Stomach (tissue), 9 donors: ENCODE results near the gene CEP112. TPM values are rescaled to one million over a fixed set of nuclear protein-coding genes. Genes with fewer than 3 reads are reported as not detected.

Source experiments
- DNase-seq, 2 donors: peaks; one replicate each; pipeline versions ENCODE4 v3.0.0 to v3.0.0-alpha.2; 2013 to 2019
- H3K27ac ChIP-seq, 5 donors: fragments of 200-600 bp in 4 of 5; sonication (generic) in 4 of 5; one replicate each; pipeline ENCODE4 v1.5.1; 2013 to 2019; ENCODE audit warnings: mild to moderate bottlenecking in 1 of 5, moderate library complexity in 1 of 5
- H3K27me3 ChIP-seq, 3 donors: fragments of 200-600 bp; sonication (generic); one replicate each; pipeline ENCODE4 v1.5.1; 2017 to 2019; ENCODE audit warnings: mixed run types in 1 of 3
- H3K36me3 ChIP-seq, 4 donors: fragments of 200-600 bp; sonication (generic); 1 replicate in 3 of 4; 2 replicates in 1 of 4; pipeline ENCODE4 v1.5.1; 2016 to 2019
- H3K4me1 ChIP-seq, 4 donors: fragments of 200-600 bp; sonication (generic); one replicate each; pipeline ENCODE4 v1.5.1; 2016 to 2019
- H3K4me3 ChIP-seq, 4 donors: fragments of 200-600 bp; sonication (generic) in 3 of 4; one replicate each; pipeline ENCODE4 v1.5.1; 2016 to 2019; ENCODE audit warnings: mild to moderate bottlenecking in 1 of 4
- H3K9me3 ChIP-seq, 4 donors: fragments of 200-600 bp; sonication (generic); one replicate each; pipeline ENCODE4 v1.5.1; 2016 to 2019
- EP300 ChIP-seq: sonication (generic); formaldehyde crosslinking; IDR thresholded peaks from one replicate; pipeline ENCODE4 v1.6.1; 2017; ENCODE audit warnings: antibody characterized with exemption
- POLR2A ChIP-seq, 4 donors: fragments of 450-650 bp; IDR thresholded peaks; one replicate each; pipeline ENCODE4 v1.6.1; 2016; ENCODE audit warnings: antibody characterized with exemption in 4 of 4, control low read depth in 2 of 4, mild to moderate bottlenecking in 1 of 4, moderate library complexity in 1 of 4
- POLR2AphosphoS5 ChIP-seq, 3 donors: sonication (generic); formaldehyde crosslinking; IDR thresholded peaks; one replicate each; pipeline ENCODE4 v1.6.1; 2016; ENCODE audit warnings: antibody characterized with exemption in 3 of 3
- WGBS, 5 donors: extraction: QIAGEN DNeasy Blood & Tissue Kit in 3 of 5; methylation state at CpG; one replicate each; pipeline versions ENCODE4 v1.1.5 to v1.1.7; 2013 to 2018; 5-methylcytosine and 5-hydroxymethylcytosine counted together
- intact Hi-C: fragments of 100-400 bp; cut with DNase I; formaldehyde crosslinking; loops from one replicate; pipeline ENCODE4 v1.15.1; 2023; ENCODE audit warnings: low total_unique reads
- polyA plus RNA-seq, 3 donors: library from polyadenylated mRNA; stranded (reverse); fragments of 200-250 nt; gene quantifications; one replicate each; pipeline ENCODE4 v1.2.3, GENCODE V29; 2013
- total RNA-seq, 5 donors: library from RNA; depleted of rRNA; stranded (reverse); fragments of >200 nt; gene quantifications; one replicate each; pipeline versions ENCODE4 v1.1.0 to v1.2.3, GENCODE V29; 2014 to 2016
- TF ChIP-seq, protein P1 (sequence below), 7 experiments: fragments of 450-650 bp in 4 of 7; fragments of 200-600 bp in 3 of 7; sonication (generic) in 3 of 7; IDR thresholded peaks; one replicate each; pipeline ENCODE4 v1.5.1; 2016 to 2019; ENCODE audit warnings: antibody characterized with exemption in 7 of 7, control low read depth in 2 of 7, mild to moderate bottlenecking in 1 of 7
- donor health status: healthy with polysubstance abuse.
- donor health status: Bipolar disorder and iron deficiency.
- donor health status: healthy.

The CEP112 gene
- total and polyA plus RNA-seq, 8 donors, result 3.5 to 108 (median 13.3) TPM

- intact Hi-C loops, result no loop called here
- Histone ChIP-seq H3K27ac (no peak overlapping the region), H3K9me3 (peaks cover 0 to 6% (median 3%) of the 10 kb centered on the region in 4 donors), H3K4me1 (no peaks in the 10 kb centered on the region), H3K27me3 (no peaks in the 10 kb centered on the region), H3K4me3 (no peak overlapping the region), H3K36me3 (peaks cover 0 to 20% (median 15%) of the 10 kb centered on the region in 4 donors)
- no peak for DNase-seq
- TF ChIP-seq EP300 (no peak), POLR2AphosphoS5 (IDR thresholded peaks at IDR 0.05) (no peak), POLR2A (IDR thresholded peaks at IDR 0.05) (no peak)
- TF ChIP-seq, protein P1, sequence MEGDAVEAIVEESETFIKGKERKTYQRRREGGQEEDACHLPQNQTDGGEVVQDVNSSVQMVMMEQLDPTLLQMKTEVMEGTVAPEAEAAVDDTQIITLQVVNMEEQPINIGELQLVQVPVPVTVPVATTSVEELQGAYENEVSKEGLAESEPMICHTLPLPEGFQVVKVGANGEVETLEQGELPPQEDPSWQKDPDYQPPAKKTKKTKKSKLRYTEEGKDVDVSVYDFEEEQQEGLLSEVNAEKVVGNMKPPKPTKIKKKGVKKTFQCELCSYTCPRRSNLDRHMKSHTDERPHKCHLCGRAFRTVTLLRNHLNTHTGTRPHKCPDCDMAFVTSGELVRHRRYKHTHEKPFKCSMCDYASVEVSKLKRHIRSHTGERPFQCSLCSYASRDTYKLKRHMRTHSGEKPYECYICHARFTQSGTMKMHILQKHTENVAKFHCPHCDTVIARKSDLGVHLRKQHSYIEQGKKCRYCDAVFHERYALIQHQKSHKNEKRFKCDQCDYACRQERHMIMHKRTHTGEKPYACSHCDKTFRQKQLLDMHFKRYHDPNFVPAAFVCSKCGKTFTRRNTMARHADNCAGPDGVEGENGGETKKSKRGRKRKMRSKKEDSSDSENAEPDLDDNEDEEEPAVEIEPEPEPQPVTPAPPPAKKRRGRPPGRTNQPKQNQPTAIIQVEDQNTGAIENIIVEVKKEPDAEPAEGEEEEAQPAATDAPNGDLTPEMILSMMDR (IDR thresholded peaks at IDR 0.05), result no peak
- WGBS, 5 donors, result 95 to 97% (median 95%) methylated on average over 4 of the region's 4 CpGs
Measured at GRCh38 chr17:66094727-66095126, 97.2 kb downstream of the CEP112 start.

DNA sequence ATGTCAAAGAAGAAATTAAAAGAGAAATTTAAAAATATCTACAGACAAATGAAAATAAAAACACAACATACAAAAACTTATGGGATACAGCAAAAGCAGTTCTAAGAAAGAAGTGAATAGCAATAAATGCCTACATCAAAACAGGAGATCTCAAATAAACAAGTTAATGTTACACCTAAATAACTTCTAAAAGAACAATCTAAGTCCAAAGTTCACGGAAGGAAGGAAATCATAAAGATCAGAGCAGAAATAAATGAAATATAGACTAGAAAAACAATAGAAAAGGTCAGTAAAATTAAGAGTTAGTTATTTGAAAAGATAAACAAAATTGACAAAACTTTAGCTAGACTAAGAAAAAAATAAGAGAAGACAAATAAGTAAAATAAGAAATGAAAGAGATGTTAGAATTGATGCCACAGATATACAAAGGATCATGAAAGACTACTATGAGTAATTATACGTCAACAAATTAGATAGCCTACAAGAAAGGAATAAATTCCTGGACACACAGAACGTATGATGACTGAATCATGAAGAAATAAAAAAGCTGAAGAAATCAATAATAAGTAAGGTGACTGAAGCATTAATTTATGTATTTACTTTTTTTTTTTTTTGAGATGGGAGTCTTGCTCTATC lies 100.4 kb downstream of the CEP112 start:
- no peak overlapping the region for H3K27ac ChIP-seq
- DNase-seq, result no peak
- peaks cover 0 to 17% (median 16%) of the 10 kb centered on the region in 4 donors for H3K9me3 ChIP-seq
- H3K36me3 ChIP-seq, result peaks cover 0 to 30% (median 15%) of the 10 kb centered on the region in 4 donors
- no peaks in the 10 kb centered on the region for H3K4me1 ChIP-seq
- intact Hi-C loops, result no loop called here
- H3K4me3 ChIP-seq, result no peak overlapping the region
- TF ChIP-seq, protein P1 (IDR thresholded peaks at IDR 0.05), result no peak
- TF ChIP-seq EP300 (no peak), POLR2AphosphoS5 (IDR thresholded peaks at IDR 0.05) (no peak), POLR2A (IDR thresholded peaks at IDR 0.05) (no peak)
- no peaks in the 10 kb centered on the region for H3K27me3 ChIP-seq
- WGBS, 5 donors, result 74 to 91% (median 88%) methylated on average over 3 of the region's 3 CpGs

DNA sequence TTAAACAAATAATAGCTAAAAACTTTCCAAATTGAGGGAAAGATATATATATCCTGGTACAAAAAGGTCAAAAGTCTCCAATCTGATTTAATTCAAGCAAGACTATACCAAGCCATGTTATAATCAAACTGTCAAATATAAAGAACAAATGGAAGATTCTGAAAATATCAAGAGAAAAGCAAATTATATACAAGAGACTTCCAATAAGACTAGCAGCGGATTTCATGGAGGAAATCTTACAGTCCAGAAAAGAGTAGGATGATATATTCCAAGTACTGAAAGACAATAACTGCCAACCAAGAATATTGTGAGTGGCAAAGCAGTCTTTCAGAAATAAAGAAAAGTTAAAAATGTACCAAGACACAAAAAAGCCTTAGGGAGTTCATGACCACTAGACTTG lies 102.2 kb downstream of the CEP112 start:
- peaks cover 0 to 17% (median 16%) of the 10 kb centered on the region in 4 donors for H3K9me3 ChIP-seq
- H3K36me3 ChIP-seq, result peaks cover 0 to 19% (median 2%) of the 10 kb centered on the region in 4 donors
- no peaks in the 10 kb centered on the region for H3K27me3 ChIP-seq
- H3K4me1 ChIP-seq, result no peaks in the 10 kb centered on the region
- 91 to 100% (median 98%) methylated on average over 1 of the region's 1 CpG for whole genome bisulfite sequencing, 5 donors
- no peak for DNase-seq
- H3K4me3 ChIP-seq, result no peak overlapping the region
- H3K27ac ChIP-seq, result no peak overlapping the region
- no peak for TF ChIP-seq POLR2AphosphoS5 (IDR thresholded peaks at IDR 0.05)
- TF ChIP-seq, protein P1 (IDR thresholded peaks at IDR 0.05), result no peak
- TF ChIP-seq POLR2A (IDR thresholded peaks at IDR 0.05), result no peak
- no peak for TF ChIP-seq EP300
- intact Hi-C loops, result no loop called here

- intact Hi-C loops, result no loop called here
- Histone ChIP-seq H3K27ac (no peak overlapping the region), H3K9me3 (peaks cover 0 to 18% (median 16%) of the 10 kb centered on the region in 4 donors), H3K36me3 (peaks cover 0 to 15% (median 0%) of the 10 kb centered on the region in 4 donors), H3K4me3 (no peak overlapping the region), H3K4me1 (no peaks in the 10 kb centered on the region), H3K27me3 (no peaks in the 10 kb centered on the region)
- 93 to 97% (median 95%) methylated on average over 4 of the region's 4 CpGs for WGBS, 5 donors
- DNase-seq, result no peak
- no peak for TF ChIP-seq POLR2AphosphoS5 (IDR thresholded peaks at IDR 0.05)
- TF ChIP-seq, protein P1 (IDR thresholded peaks at IDR 0.05), result no peak
- TF ChIP-seq EP300, result no peak
- no peak for TF ChIP-seq POLR2A (IDR thresholded peaks at IDR 0.05)
Measured at GRCh38 chr17:66088173-66088572, 103.8 kb downstream of the CEP112 start.
